OCI-LY1 (cell line): ENCODE data around the gene UBE2S.

Experiments used
- H2AFZ ChIP-seq: fragments of 200-600 bp; sonication (generic), shearing (Covaris generic); 2 replicates; pipeline ENCODE4 v1.6.0; 2014; ENCODE audit warnings: antibody characterized with exemption, mild to moderate bottlenecking, low read length
- H3F3A ChIP-seq: fragments of 200-600 bp; sonication (generic), shearing (Covaris generic); 2 replicates; pipeline ENCODE4 v1.6.0; 2014; ENCODE audit warnings: mild to moderate bottlenecking, antibody characterized with exemption, low read length, moderate library complexity; ENCODE audit not compliant: insufficient read depth
- H3K27ac ChIP-seq: fragments of 200-600 bp; sonication (generic); 2 replicates; pipeline ENCODE4 v1.5.1; 2014; ENCODE audit warnings: low read length, mixed run types, mild to moderate bottlenecking, low read depth; ENCODE audit not compliant: poor library complexity, severe bottlenecking
- H3K27me3 ChIP-seq: fragments of 200-600 bp; sonication (generic); 2 replicates; pipeline ENCODE4 v1.6.0; 2014; ENCODE audit warnings: antibody characterized with exemption, mild to moderate bottlenecking, low read length, moderate library complexity; ENCODE audit not compliant: insufficient read depth
- H3K36me3 ChIP-seq: fragments of 200-600 bp; sonication (generic); 2 replicates; pipeline ENCODE4 v1.6.1; 2014; ENCODE audit warnings: mild to moderate bottlenecking, antibody characterized with exemption, low read length, moderate library complexity, mixed read lengths; ENCODE audit not compliant: insufficient read depth
- H3K4me1 ChIP-seq: fragments of 200-600 bp; sonication (generic); 2 replicates; pipeline ENCODE4 v1.5.1; 2014; ENCODE audit warnings: mild to moderate bottlenecking, low read length, moderate library complexity; ENCODE audit not compliant: insufficient read depth, severe bottlenecking
- H3K4me2 ChIP-seq: fragments of 200-600 bp; sonication (generic), shearing (Covaris generic); 2 replicates; pipeline ENCODE4 v1.6.1; 2014; ENCODE audit warnings: low read length
- H3K4me3 ChIP-seq: fragments of 200-600 bp; sonication (generic); 2 replicates; pipeline ENCODE4 v1.5.1; 2014; ENCODE audit warnings: low read length, low read depth, mild to moderate bottlenecking, mixed read lengths; ENCODE audit not compliant: poor library complexity, severe bottlenecking
- H3K79me2 ChIP-seq: fragments of 200-600 bp; shearing (Covaris generic); 2 replicates; pipeline ENCODE4 v1.6.1; 2016; ENCODE audit warnings: mixed run types, low read length, mixed read lengths; ENCODE audit not compliant: insufficient read depth
- H3K9ac ChIP-seq: fragments of 200-600 bp; sonication (generic), shearing (Covaris generic); 2 replicates; pipeline ENCODE4 v1.6.1; 2014; ENCODE audit warnings: mild to moderate bottlenecking, low read length, mixed read lengths
- H3K9me2 ChIP-seq: fragments of 200-600 bp; sonication (generic), shearing (Covaris generic); 2 replicates; pipeline ENCODE4 v1.6.1; 2014; ENCODE audit warnings: low read depth, mild to moderate bottlenecking, low read length, mixed read lengths
- H3K9me3 ChIP-seq: fragments of 200-600 bp; shearing (Covaris generic); 2 replicates; pipeline ENCODE4 v1.6.1; 2014; ENCODE audit warnings: low read length, mixed read lengths
- H4K20me1 ChIP-seq: fragments of 200-600 bp; sonication (generic), shearing (Covaris generic); 2 replicates; pipeline ENCODE4 v1.6.0; 2016; ENCODE audit warnings: mild to moderate bottlenecking, low read length; ENCODE audit not compliant: insufficient read depth
- CTCF ChIP-seq: fragments of 200-600 bp; sonication (generic), shearing (Covaris generic); IDR thresholded peaks from 2 replicates; pipeline ENCODE4 v1.5.1; 2017; ENCODE audit warnings: mild to moderate bottlenecking, antibody characterized with exemption, low read length, moderate library complexity, mixed read lengths
- EZH2 ChIP-seq: fragments of 200-600 bp; sonication (generic), shearing (Covaris generic); IDR thresholded peaks from 2 replicates; pipeline ENCODE4 v1.8.0; 2017; ENCODE audit warnings: borderline replicate concordance, mixed run types, mild to moderate bottlenecking, antibody characterized with exemption, low read length, moderate library complexity, mixed read lengths

UBE2S gene

GRCh38 chr19:55352549-55353145 lies 54.9 kb downstream of the UBE2S start:
- Histone ChIP-seq H3K4me2 (no peak overlapping the region), H4K20me1 (no peaks in the 10 kb centered on the region), H2AFZ (no peak overlapping the region), H3K9me3 (no peaks in the 10 kb centered on the region), H3K27ac (no peak overlapping the region), H3K4me3 (no peak overlapping the region), H3K9ac (no peak overlapping the region), H3K79me2 (no peaks in the 10 kb centered on the region), H3F3A (no peaks in the 10 kb centered on the region), H3K4me1 (peaks cover 7% of the 10 kb centered on the region), H3K9me2 (no peaks in the 10 kb centered on the region), H3K36me3 (no peaks in the 10 kb centered on the region), H3K27me3 (peaks cover 7% of the 10 kb centered on the region)
- TF ChIP-seq EZH2 (no peak), CTCF (no peak)

GRCh38 chr19:55352040-55352439 lies 55.5 kb downstream of the UBE2S start:
- Histone ChIP-seq H3F3A (no peaks in the 10 kb centered on the region), H2AFZ (no peak overlapping the region), H3K79me2 (no peaks in the 10 kb centered on the region), H3K9ac (no peak overlapping the region), H3K4me2 (no peak overlapping the region), H3K27ac (no peak overlapping the region), H3K9me2 (no peaks in the 10 kb centered on the region), H3K27me3 (peaks cover 7% of the 10 kb centered on the region), H4K20me1 (no peaks in the 10 kb centered on the region), H3K36me3 (peaks cover 3% of the 10 kb centered on the region), H3K9me3 (no peaks in the 10 kb centered on the region), H3K4me3 (no peak overlapping the region), H3K4me1 (peaks cover 7% of the 10 kb centered on the region)
- TF ChIP-seq EZH2 (no peak), CTCF (no peak)

- Histone ChIP-seq H3K4me2 (no peak overlapping the region), H3K27ac (no peak overlapping the region), H4K20me1 (no peaks in the 10 kb centered on the region), H3K27me3 (peaks cover 7% of the 10 kb centered on the region), H3K36me3 (peaks cover 6% of the 10 kb centered on the region), H3K9me2 (no peaks in the 10 kb centered on the region), H3K4me3 (no peak overlapping the region), H3K79me2 (no peaks in the 10 kb centered on the region), H3F3A (no peaks in the 10 kb centered on the region), H3K9ac (no peak overlapping the region), H2AFZ (no peak overlapping the region), H3K4me1 (peaks cover 7% of the 10 kb centered on the region), H3K9me3 (no peaks in the 10 kb centered on the region)
- TF ChIP-seq CTCF (no peak), EZH2 (no peak)
Observed at GRCh38 chr19:55350620-55351315, 56.8 kb downstream of the UBE2S start.
